T-cell (primary cell): ENCODE measurements around the gene OR5D13. TPM values are rescaled to one million over a fixed set of nuclear protein-coding genes. Genes with fewer than 3 reads are reported as not detected.

Experiments used
- ATAC-seq, 4 experiments: fragments of 200-7000 bp in 3 of 4; fragments of 150-1000 bp in 1 of 4; cut with Tn5 transposase; replicated peaks in 1 of 4; 1 replicate in 3 of 4; 2 replicates in 1 of 4; pipeline ENCODE4 v1.10.0; 2021; ENCODE audit warnings: moderate library complexity in 3 of 4, mild to moderate bottlenecking in 2 of 4, moderate number of reproducible peaks in 1 of 4
- CTCF ChIA-PET, 2 donors: fragments of 300-600 bp; sonication (Branson Sonifier 250); formaldehyde crosslinking; loops; one replicate each; lab custom pipeline; 2022; ENCODE audit warnings: antibody characterized with exemption in 2 of 2; lab: Charles Lee
- POLR2A ChIA-PET, 2 donors: fragments of 300-600 bp; sonication (Branson Sonifier 250); formaldehyde crosslinking; loops; one replicate each; lab custom pipeline; 2022; ENCODE audit warnings: antibody characterized with exemption in 2 of 2; lab: Charles Lee
- DNase-seq, 35 experiments: peaks; one replicate each; pipeline versions ENCODE4 v3.0.0 to v3.0.0-alpha.2; 2013 to 2023
- H3K27ac ChIP-seq: one replicate; pipeline ENCODE4 v1.5.1; 2013; ENCODE audit warnings: low read length
- H3K27me3 ChIP-seq, 2 experiments: replicated peaks in 1 of 2; 1 replicate in 1 of 2; 2 replicates in 1 of 2; pipeline versions ENCODE4 v1.6.1 to v1.7.0; 2013; ENCODE audit warnings: low read length in 1 of 2, mixed read lengths in 1 of 2; ENCODE audit not compliant: control insufficient read depth in 2 of 2, insufficient read depth in 2 of 2; ENCODE audit errors: extremely low read depth in 1 of 2
- H3K36me3 ChIP-seq, 2 donors: 1 replicate in 1 of 2; 2 replicates in 1 of 2; pipeline versions ENCODE4 v1.6.1 to v1.7.0; 2013; ENCODE audit warnings: low read length in 1 of 2; ENCODE audit not compliant: control insufficient read depth in 2 of 2, insufficient read depth in 1 of 2; ENCODE audit errors: extremely low read depth in 1 of 2
- H3K4me1 ChIP-seq, 2 experiments: 1 replicate in 1 of 2; 2 replicates in 1 of 2; pipeline versions ENCODE4 v1.6.1 to v1.7.0; 2013; ENCODE audit warnings: low read length in 2 of 2, mixed read lengths in 1 of 2; ENCODE audit not compliant: insufficient read depth in 2 of 2, control insufficient read depth in 1 of 2; ENCODE audit errors: extremely low read depth in 1 of 2
- H3K4me3 ChIP-seq, 2 donors: 1 replicate in 1 of 2; 2 replicates in 1 of 2; pipeline versions ENCODE4 v1.5.1 to v1.7.0; 2013; ENCODE audit warnings: mild to moderate bottlenecking in 2 of 2, low read length in 1 of 2, moderate library complexity in 1 of 2; ENCODE audit not compliant: control insufficient read depth in 1 of 2; ENCODE audit errors: extremely low read depth in 1 of 2
- H3K9me3 ChIP-seq: 2 replicates; pipeline ENCODE4 v1.7.0; 2013
- H3K27ac Mint-ChIP-seq, 2 donors: one replicate each; pipeline ENCODE4 v1.8.0; 2020 to 2021; ENCODE audit warnings: mild to moderate bottlenecking in 2 of 2, mixed read lengths in 2 of 2
- H3K27me3 Mint-ChIP-seq, 2 donors: one replicate each; pipeline ENCODE4 v1.8.0; 2021 to 2022; ENCODE audit warnings: mixed read lengths in 2 of 2
- H3K36me3 Mint-ChIP-seq: one replicate; pipeline ENCODE4 v1.8.0; 2021; ENCODE audit warnings: mixed read lengths
- H3K4me1 Mint-ChIP-seq, 3 donors: one replicate each; pipeline ENCODE4 v1.8.0; 2020 to 2022; ENCODE audit warnings: mixed read lengths in 3 of 3, mild to moderate bottlenecking in 1 of 3
- H3K4me3 Mint-ChIP-seq, 3 donors: one replicate each; pipeline ENCODE4 v1.8.0; 2020 to 2022; ENCODE audit warnings: mild to moderate bottlenecking in 3 of 3, mixed read lengths in 3 of 3, moderate library complexity in 3 of 3
- H3K9me3 Mint-ChIP-seq, 3 donors: one replicate each; pipeline ENCODE4 v1.8.0; 2020 to 2022; ENCODE audit warnings: mixed read lengths in 3 of 3
- WGBS: methylation state at CpG from one replicate; pipeline ENCODE4 v1.1.5; 2013; ENCODE audit warnings: missing lambda C conversion rate; ENCODE audit not compliant: insufficient coverage; 5-methylcytosine and 5-hydroxymethylcytosine counted together
- total RNA-seq, 35 experiments: library from RNA in 6 of 35; stranded (reverse) in 6 of 35; fragments of 120-200 nt in 1 of 35; gene quantifications; one replicate each; pipeline versions ENCODE4 v1.2.1 to v1.2.4 and lab custom pipeline; 2013 to 2026

The OR5D13 gene
- total RNA-seq (not detected), total RNA-seq (lab: John Stamatoyannopoulos, UW) (0 to 0.06 (median 0) reads per million in 29 experiments)
- not detected for total RNA-seq (2013)

GRCh38 chr11:55773138-55773537 is at the start of gene OR5D13:
OR5D13 (plus strand) TSS chr11:55773438; CDS start chr11:55773438, 0 bp downstream.
- Mint-ChIP-seq H3K4me1 (no peaks in the 10 kb centered on the region), H3K27me3 (no peaks in the 10 kb centered on the region), H3K9me3 (peaks cover 13 to 22% (median 15%) of the 10 kb centered on the region in 3 donors), H3K4me3 (no peak within 1 kb of the TSS), H3K27ac (no peak within 1 kb of the TSS), H3K36me3 (no peaks in the 10 kb centered on the region)
- Histone ChIP-seq H3K4me3 (no peak within 1 kb of the TSS), H3K9me3 (peaks cover 10% of the 10 kb centered on the region), H3K27ac (no peak within 1 kb of the TSS), H3K4me1 (no peaks in the 10 kb centered on the region), H3K27me3 (no peaks in the 10 kb centered on the region), H3K36me3 (no peaks in the 10 kb centered on the region)
- CTCF ChIA-PET, result no interaction called here
- DNase-seq, result no peak
- POLR2A ChIA-PET, result no interaction called here
- no peak for ATAC-seq

- no peak overlapping the region for H3K27ac Mint-ChIP-seq
- Histone ChIP-seq H3K27ac (no peak overlapping the region), H3K4me3 (no peak overlapping the region), H3K27me3 (no peaks in the 10 kb centered on the region), H3K36me3 (no peaks in the 10 kb centered on the region), H3K9me3 (no peaks in the 10 kb centered on the region), H3K4me1 (no peaks in the 10 kb centered on the region)
- peaks cover 7 to 28% (median 19%) of the 10 kb centered on the region in 3 donors for H3K9me3 Mint-ChIP-seq
- no peaks in the 10 kb centered on the region for H3K36me3 Mint-ChIP-seq
- H3K4me1 Mint-ChIP-seq, result no peaks in the 10 kb centered on the region
- no peaks in the 10 kb centered on the region for H3K27me3 Mint-ChIP-seq
- ChIA-PET CTCF (no interaction called here), POLR2A (no interaction called here)
- ATAC-seq (no peak), DNase-seq (no peak)
- no peak overlapping the region for H3K4me3 Mint-ChIP-seq
- 38% methylated on average over 5 of the region's 5 CpGs for WGBS
Measured at GRCh38 chr11:55726715-55727324, 46.4 kb upstream of the OR5D13 start.

GRCh38 chr11:55732936-55733335 is 40.3 kb upstream of the OR5D13 start:
- WGBS, result no CpG with 5 or more reads among the region's 3 CpGs
- H3K27ac Mint-ChIP-seq, result no peak overlapping the region
- H3K9me3 ChIP-seq, result peaks cover 4% of the 10 kb centered on the region
- no peaks in the 10 kb centered on the region for H3K36me3 Mint-ChIP-seq
- no peaks in the 10 kb centered on the region for H3K4me1 Mint-ChIP-seq
- DNase-seq, result no peak
- POLR2A ChIA-PET, result no interaction called here
- H3K4me3 ChIP-seq, result no peak overlapping the region
- ATAC-seq, result no peak
- H3K36me3 ChIP-seq, result no peaks in the 10 kb centered on the region
- no peaks in the 10 kb centered on the region for H3K4me1 ChIP-seq
- H3K9me3 Mint-ChIP-seq, result peaks cover 20 to 29% (median 29%) of the 10 kb centered on the region in 3 donors
- H3K27me3 Mint-ChIP-seq, result no peaks in the 10 kb centered on the region
- CTCF ChIA-PET, result no interaction called here
- no peaks in the 10 kb centered on the region for H3K27me3 ChIP-seq
- no peak overlapping the region for H3K27ac ChIP-seq
- no peak overlapping the region for H3K4me3 Mint-ChIP-seq

GRCh38 chr11:55791606-55792005 is 18.4 kb downstream of the OR5D13 start:
- no peaks in the 10 kb centered on the region for H3K4me1 Mint-ChIP-seq
- Histone ChIP-seq H3K4me1 (no peaks in the 10 kb centered on the region), H3K9me3 (peaks cover 9% of the 10 kb centered on the region), H3K27me3 (no peaks in the 10 kb centered on the region), H3K36me3 (no peaks in the 10 kb centered on the region), H3K4me3 (no peak overlapping the region), H3K27ac (no peak overlapping the region)
- WGBS, result no CpG with 5 or more reads among the region's 1 CpG
- no peak overlapping the region for H3K4me3 Mint-ChIP-seq
- ATAC-seq (no peak), DNase-seq (no peak)
- H3K9me3 Mint-ChIP-seq, result peaks cover 21 to 30% (median 28%) of the 10 kb centered on the region in 3 donors
- no peaks in the 10 kb centered on the region for H3K27me3 Mint-ChIP-seq
- no peaks in the 10 kb centered on the region for H3K36me3 Mint-ChIP-seq
- ChIA-PET CTCF (no interaction called here), POLR2A (no interaction called here)
- H3K27ac Mint-ChIP-seq, result no peak overlapping the region

GRCh38 chr11:55793321-55793720 is 20.1 kb downstream of the OR5D13 start:
- Mint-ChIP-seq H3K4me3 (no peak overlapping the region), H3K36me3 (no peaks in the 10 kb centered on the region), H3K9me3 (peaks cover 15 to 21% (median 21%) of the 10 kb centered on the region in 3 donors), H3K27me3 (no peaks in the 10 kb centered on the region), H3K4me1 (no peaks in the 10 kb centered on the region), H3K27ac (no peak overlapping the region)
- H3K27ac ChIP-seq, result no peak overlapping the region
- ChIA-PET CTCF (no interaction called here), POLR2A (no interaction called here)
- H3K9me3 ChIP-seq, result peaks cover 7% of the 10 kb centered on the region
- ATAC-seq, result no peak
- H3K36me3 ChIP-seq, result no peaks in the 10 kb centered on the region
- 80% methylated on average over 1 of the region's 2 CpGs for WGBS
- H3K27me3 ChIP-seq, result no peaks in the 10 kb centered on the region
- no peak for DNase-seq
- H3K4me1 ChIP-seq, result no peaks in the 10 kb centered on the region
- H3K4me3 ChIP-seq, result no peak overlapping the region

- ATAC-seq (no peak), DNase-seq (no peak)
- Histone ChIP-seq H3K4me1 (no peaks in the 10 kb centered on the region), H3K36me3 (no peaks in the 10 kb centered on the region), H3K9me3 (peaks cover 5% of the 10 kb centered on the region), H3K27ac (no peak within 1 kb of the TSS), H3K27me3 (no peaks in the 10 kb centered on the region), H3K4me3 (no peak within 1 kb of the TSS)
- Mint-ChIP-seq H3K4me1 (no peaks in the 10 kb centered on the region), H3K9me3 (peaks cover 21 to 31% (median 22%) of the 10 kb centered on the region in 3 donors), H3K4me3 (no peak within 1 kb of the TSS), H3K27me3 (no peaks in the 10 kb centered on the region), H3K27ac (no peak within 1 kb of the TSS), H3K36me3 (no peaks in the 10 kb centered on the region)
- CTCF ChIA-PET, result no interaction called here
- POLR2A ChIA-PET, result no interaction called here
Measured at GRCh38 chr11:55795256-55795655, 22.0 kb downstream of the OR5D13 start, which contains the start of gene OR5D14. OR5D14 (plus strand) TSS chr11:55795556; CDS start chr11:55795556, 0 bp downstream.
